Measurements from ENCODE around the gene ADARB1. TPM values are rescaled to one million over a fixed set of nuclear protein-coding genes. Genes with fewer than 3 reads are reported as not detected.

ADARB1 gene
- polyA plus RNA-seq, 1 experiment: 25.3 TPM

DNA sequence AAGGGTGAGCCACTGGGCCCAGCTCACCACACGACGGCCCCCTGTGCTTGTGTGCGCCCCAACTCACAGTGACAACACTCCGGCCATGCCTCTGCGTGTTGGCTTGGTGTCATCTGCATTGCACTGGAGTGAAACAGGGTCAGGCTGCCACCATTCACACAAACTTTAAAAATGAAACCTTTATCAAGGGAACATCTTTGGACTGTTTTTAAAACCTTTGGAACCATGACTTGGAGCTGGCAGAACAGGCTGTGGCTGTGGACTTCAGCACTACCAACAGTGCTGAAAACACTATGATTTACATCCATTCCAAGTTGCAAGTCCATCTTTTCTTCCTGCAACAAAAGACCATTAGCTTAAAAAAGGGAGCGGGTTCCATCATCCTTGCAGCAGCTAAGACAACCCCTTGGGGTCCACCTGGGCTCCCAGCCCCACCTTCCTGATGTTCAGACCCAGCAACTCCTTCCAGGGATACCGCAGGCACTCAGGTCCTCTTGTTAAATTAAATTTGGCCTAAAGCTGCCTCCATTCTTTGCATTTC is 187.7 kb downstream of the ADARB1 start:
- no peak for DNase-seq (ENCODE audit: low read depth, low spot score)
- Histone ChIP-seq H3K27ac (ENCODE audit: low read depth, low read length) (no peak overlapping the region), H3K4me3 (ENCODE audit: low read depth, low read length) (no peak overlapping the region), H3K27me3 (ENCODE audit: control insufficient read depth, insufficient read depth, low read length) (peaks cover 6% of the 10 kb centered on the region), H3K9me3 (ENCODE audit: control insufficient read depth, insufficient read depth, low read length) (no peaks in the 10 kb centered on the region; the same call in 1 of the 2 replicates)
- POLR2A ChIA-PET: no interaction called here
- TF ChIP-seq CTCF (IDR thresholded peaks at IDR 0.05; ENCODE audit: low read depth, low read length): no peak
- CTCF ChIA-PET: interaction anchor here (1.5 kb wide), 1 partner anchor 9 kb away, joined by 3 read pairs; no protein-coding TSS in a partner anchor

DNA sequence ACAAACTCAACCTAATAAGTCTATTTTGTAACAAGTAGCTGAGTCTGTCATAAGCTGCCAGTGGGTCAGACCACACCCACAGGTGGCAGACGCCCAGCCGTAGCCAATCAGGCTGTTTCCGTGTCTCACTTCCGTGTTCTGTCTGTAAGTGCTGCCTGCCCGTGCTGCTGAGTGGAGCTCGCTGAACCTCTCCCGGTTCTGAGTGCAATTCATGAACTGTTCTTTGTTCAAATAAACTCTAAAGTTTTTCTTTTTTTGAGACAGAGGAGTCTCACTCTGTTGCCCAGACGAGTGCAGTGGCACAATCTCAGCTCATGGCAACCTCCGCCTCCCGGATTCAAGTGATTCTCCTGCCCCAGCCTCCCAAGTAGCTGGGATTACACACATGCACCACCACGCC is 188.2 kb downstream of the ADARB1 start:
- no peak for TF ChIP-seq CTCF (IDR thresholded peaks at IDR 0.05; ENCODE audit: low read depth, low read length)
- CTCF ChIA-PET: no interaction called here
- H3K4me3 ChIP-seq (ENCODE audit: low read depth, low read length): no peak overlapping the region
- peaks cover 5% of the 10 kb centered on the region for H3K27me3 ChIP-seq (ENCODE audit: control insufficient read depth, insufficient read depth, low read length)
- DNase-seq (ENCODE audit: low read depth, low spot score): no peak
- no peaks in the 10 kb centered on the region; the same call in 1 of the 2 replicates for H3K9me3 ChIP-seq (ENCODE audit: control insufficient read depth, insufficient read depth, low read length)
- POLR2A ChIA-PET: no interaction called here
- H3K27ac ChIP-seq (ENCODE audit: low read depth, low read length): no peak overlapping the region

GRCh38 chr21:45263534-45263933 is 189.2 kb downstream of the ADARB1 start:
- no peak for DNase-seq (ENCODE audit: low read depth, low spot score)
- CTCF ChIA-PET: no interaction called here
- H3K4me3 ChIP-seq (ENCODE audit: low read depth, low read length): no peak overlapping the region
- TF ChIP-seq CTCF (IDR thresholded peaks at IDR 0.05; ENCODE audit: low read depth, low read length): no peak
- H3K27ac ChIP-seq (ENCODE audit: low read depth, low read length): no peak overlapping the region
- no peaks in the 10 kb centered on the region for H3K9me3 ChIP-seq (ENCODE audit: control insufficient read depth, insufficient read depth, low read length)
- POLR2A ChIA-PET: no interaction called here
- H3K27me3 ChIP-seq (ENCODE audit: control insufficient read depth, insufficient read depth, low read length): peaks cover 3% of the 10 kb centered on the region

- POLR2A ChIA-PET: interaction anchor here (0.7 kb wide), 1 partner anchor 124 kb away, joined by 3 read pairs; no protein-coding TSS in a partner anchor
- DNase-seq (ENCODE audit: low read depth, low spot score): no peak
- Histone ChIP-seq H3K27ac (ENCODE audit: low read depth, low read length) (no peak overlapping the region), H3K27me3 (ENCODE audit: control insufficient read depth, insufficient read depth, low read length) (no peaks in the 10 kb centered on the region), H3K4me3 (ENCODE audit: low read depth, low read length) (no peak overlapping the region), H3K9me3 (ENCODE audit: control insufficient read depth, insufficient read depth, low read length) (no peaks in the 10 kb centered on the region)
- no peak for TF ChIP-seq CTCF (IDR thresholded peaks at IDR 0.05; ENCODE audit: low read depth, low read length)
- CTCF ChIA-PET: no interaction called here
These were observed 189.9 kb downstream of the ADARB1 start for GRCh38 chr21:45264146-45264911.

GRCh38 chr21:45264912-45265515 is 190.6 kb downstream of the ADARB1 start:
- Histone ChIP-seq H3K9me3 (ENCODE audit: control insufficient read depth, insufficient read depth, low read length) (no peaks in the 10 kb centered on the region; the same call in 1 of the 2 replicates), H3K27me3 (ENCODE audit: control insufficient read depth, insufficient read depth, low read length) (no peaks in the 10 kb centered on the region), H3K4me3 (ENCODE audit: low read depth, low read length) (no peak overlapping the region), H3K27ac (ENCODE audit: low read depth, low read length) (no peak overlapping the region)
- DNase-seq (ENCODE audit: low read depth, low spot score): no peak
- TF ChIP-seq CTCF (IDR thresholded peaks at IDR 0.05; ENCODE audit: low read depth, low read length): no peak
- POLR2A ChIA-PET: interaction anchor here (0.7 kb wide), 1 partner anchor 125 kb away, joined by 3 read pairs; no protein-coding TSS in a partner anchor
- CTCF ChIA-PET: no interaction called here

All from AG04450 (cell line).